ENCODE measurements around the gene P2RX7. TPM values are rescaled to one million over a fixed set of nuclear protein-coding genes. Genes with fewer than 3 reads are reported as not detected.

The P2RX7 gene
- total RNA-seq, 1 experiment from 2014 or later = 0.17 TPM

- TF ChIP-seq EZH2 (IDR thresholded peaks at IDR 0.05; ENCODE audit: borderline replicate concordance, low read depth, low read length, poor library complexity, severe bottlenecking) = no peak
- TF ChIP-seq CTCF (conservative IDR thresholded peaks at IDR 0.05; ENCODE audit: low read depth, low read length) = no peak
- no peak overlapping the region for H3K4me3 ChIP-seq (ENCODE audit: low read depth, low read length, poor library complexity, severe bottlenecking)
- no peak for DNase-seq (ENCODE audit: low spot score)
- H3K27ac ChIP-seq (ENCODE audit: low read depth, low read length, poor library complexity, severe bottlenecking) = no peak overlapping the region
- CTCF ChIA-PET = no interaction called here
- no TSS peak for BruUV-seq (replicated peaks)
- H3K9me3 ChIP-seq (ENCODE audit: low read depth, low read length, poor library complexity, severe bottlenecking) = no peaks in the 10 kb centered on the region
- no peaks in the 10 kb centered on the region for H3K36me3 ChIP-seq (ENCODE audit: insufficient read depth, low read length, poor library complexity, severe bottlenecking)
- intact Hi-C loops (cut with micrococcal nuclease; ENCODE audit: unreplicated experiment) = no loop called here
- H3K4me1 ChIP-seq (ENCODE audit: insufficient read depth, low read length, poor library complexity, severe bottlenecking) = no peaks in the 10 kb centered on the region
- no peaks in the 10 kb centered on the region for H3K27me3 ChIP-seq (replicated peaks; ENCODE audit: insufficient read depth, low read depth, low read length, poor library complexity)
- POLR2A ChIA-PET (ENCODE audit: low non-redundant PET) = no interaction called here
Measured at GRCh38 chr12:121088195-121088585, 44.5 kb upstream of the P2RX7 start.

DNA sequence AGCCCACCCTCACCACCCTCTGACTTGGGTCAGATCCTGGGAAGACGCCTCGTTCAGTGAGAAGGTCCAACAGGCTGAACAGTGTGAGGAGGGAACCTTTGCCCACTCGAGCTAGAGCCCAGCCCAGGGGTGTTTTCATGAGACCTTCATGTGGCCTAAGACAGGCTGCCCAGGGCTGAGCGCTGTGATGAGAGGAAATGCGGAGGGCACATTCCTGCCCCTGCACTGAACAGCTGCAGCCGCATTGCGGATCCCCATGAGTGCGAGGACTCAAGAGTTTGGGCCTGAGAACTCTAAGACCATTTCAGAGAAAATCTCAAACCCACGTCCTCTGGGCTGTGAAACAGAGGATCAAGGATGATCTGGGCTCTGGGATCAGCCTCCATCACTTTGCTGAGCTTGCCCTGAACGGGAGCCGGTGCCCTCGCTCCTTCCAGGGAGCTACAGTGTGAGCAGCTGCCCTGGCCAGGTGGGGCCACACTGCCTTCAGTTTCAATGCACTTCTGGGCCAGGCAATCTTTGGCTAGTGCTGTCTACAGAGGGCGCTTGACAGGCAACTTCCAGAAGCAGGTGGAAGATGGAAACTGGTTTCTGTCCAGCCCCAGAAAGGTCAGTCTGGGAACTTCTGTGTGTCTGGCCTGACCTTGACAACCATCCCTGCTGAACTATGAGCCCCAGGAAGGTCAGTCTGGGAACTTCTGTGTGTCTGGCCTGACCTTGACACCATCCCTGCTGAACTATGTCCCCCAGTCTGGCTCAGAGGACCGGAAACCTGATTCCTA, 43.5 kb upstream of the P2RX7 start:
- no peaks in the 10 kb centered on the region for H3K9me3 ChIP-seq (ENCODE audit: low read depth, low read length, poor library complexity, severe bottlenecking)
- BruUV-seq (replicated peaks) = no TSS peak
- DNase-seq (ENCODE audit: low spot score) = no peak
- no peak overlapping the region for H3K4me3 ChIP-seq (ENCODE audit: low read depth, low read length, poor library complexity, severe bottlenecking)
- POLR2A ChIA-PET (ENCODE audit: low non-redundant PET) = no interaction called here
- no peaks in the 10 kb centered on the region for H3K4me1 ChIP-seq (ENCODE audit: insufficient read depth, low read length, poor library complexity, severe bottlenecking)
- no peak overlapping the region for H3K27ac ChIP-seq (ENCODE audit: low read depth, low read length, poor library complexity, severe bottlenecking)
- TF ChIP-seq CTCF (conservative IDR thresholded peaks at IDR 0.05; ENCODE audit: low read depth, low read length) (no peak), EZH2 (IDR thresholded peaks at IDR 0.05; ENCODE audit: borderline replicate concordance, low read depth, low read length, poor library complexity, severe bottlenecking) (no peak)
- intact Hi-C loops (cut with micrococcal nuclease; ENCODE audit: unreplicated experiment) = no loop called here
- CTCF ChIA-PET = no interaction called here
- H3K36me3 ChIP-seq (ENCODE audit: insufficient read depth, low read length, poor library complexity, severe bottlenecking) = no peaks in the 10 kb centered on the region
- no peaks in the 10 kb centered on the region for H3K27me3 ChIP-seq (replicated peaks; ENCODE audit: insufficient read depth, low read depth, low read length, poor library complexity)

- Histone ChIP-seq H3K4me1 (ENCODE audit: insufficient read depth, low read length, poor library complexity, severe bottlenecking) (no peaks in the 10 kb centered on the region), H3K4me3 (ENCODE audit: low read depth, low read length, poor library complexity, severe bottlenecking) (no peak overlapping the region), H3K36me3 (ENCODE audit: insufficient read depth, low read length, poor library complexity, severe bottlenecking) (no peaks in the 10 kb centered on the region), H3K27ac (ENCODE audit: low read depth, low read length, poor library complexity, severe bottlenecking) (no peak overlapping the region), H3K27me3 (replicated peaks; ENCODE audit: insufficient read depth, low read depth, low read length, poor library complexity) (no peaks in the 10 kb centered on the region), H3K9me3 (ENCODE audit: low read depth, low read length, poor library complexity, severe bottlenecking) (no peaks in the 10 kb centered on the region)
- TF ChIP-seq CTCF (conservative IDR thresholded peaks at IDR 0.05; ENCODE audit: low read depth, low read length) (no peak), EZH2 (IDR thresholded peaks at IDR 0.05; ENCODE audit: borderline replicate concordance, low read depth, low read length, poor library complexity, severe bottlenecking) (no peak)
- ChIA-PET CTCF (no interaction called here), POLR2A (ENCODE audit: low non-redundant PET) (no interaction called here)
- no peak for DNase-seq (ENCODE audit: low spot score)
- BruUV-seq (replicated peaks) = no TSS peak
- intact Hi-C loops (cut with micrococcal nuclease; ENCODE audit: unreplicated experiment) = loop anchor here (10.0 kb wide), 1 partner anchor 765 kb away; the partner anchor contains the start of gene PLA2G1B
Measured at GRCh38 chr12:121089813-121090430, 42.8 kb upstream of the P2RX7 start.

Data from A673 (cell line).